ENCODE results near the gene TRAPPC12. TPM values are rescaled to one million over a fixed set of nuclear protein-coding genes. Genes with fewer than 3 reads are reported as not detected.

Gene TRAPPC12
- total RNA-seq, 1 donor from 2014 or later, result 121 TPM

DNA sequence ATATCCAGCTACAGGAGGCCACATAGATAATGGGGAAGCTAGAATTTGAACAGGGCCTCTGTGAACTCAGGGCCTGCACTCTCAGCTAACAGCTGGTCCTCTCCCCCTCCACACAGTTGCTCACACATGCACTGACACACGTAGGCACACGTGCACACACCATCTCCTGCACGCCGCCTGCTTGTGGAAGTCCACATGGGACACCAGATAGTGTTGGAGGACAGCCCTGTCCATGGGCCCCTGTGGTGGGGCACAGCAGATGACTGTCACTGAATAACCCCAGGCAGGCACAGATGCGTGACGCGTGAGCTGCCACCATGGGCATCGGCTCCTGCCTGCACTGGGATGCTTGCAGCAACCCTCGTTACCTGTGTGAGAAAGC lies 87.0 kb downstream of the TRAPPC12 start:
- Mint-ChIP-seq H3K4me3 (ENCODE audit: low read depth) (no peak overlapping the region), H3K36me3 (ENCODE audit: insufficient read depth) (peaks cover 12% of the 10 kb centered on the region), H3K4me1 (ENCODE audit: low read depth) (no peaks in the 10 kb centered on the region), H3K27me3 (no peaks in the 10 kb centered on the region), H3K27ac (no peak overlapping the region), H3K9me3 (ENCODE audit: low read depth) (no peaks in the 10 kb centered on the region)
- no peak for DNase-seq (ENCODE audit: low spot score, unreplicated experiment)
- TF ChIP-seq CTCF (IDR thresholded peaks at IDR 0.05; ENCODE audit: unreplicated experiment), result no peak

DNA sequence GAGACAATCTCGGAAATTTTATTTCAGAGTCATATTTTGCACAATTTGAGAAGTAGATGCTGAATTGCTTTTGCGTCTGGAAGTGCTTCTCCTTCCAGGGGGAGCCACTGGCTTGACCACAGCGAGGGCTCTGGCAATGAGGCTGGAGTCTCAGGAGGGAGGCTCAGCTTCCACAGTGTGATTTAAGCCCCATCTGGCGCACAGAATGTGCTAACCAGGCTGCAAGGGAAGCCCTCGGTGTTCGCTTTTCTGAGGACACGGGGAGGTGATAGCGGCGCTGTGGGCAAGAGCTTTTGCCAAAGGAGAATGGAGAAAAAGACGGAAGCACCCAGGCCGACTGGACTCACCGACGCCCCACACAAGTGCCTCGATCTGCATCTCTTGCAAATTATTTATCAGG lies 87.5 kb downstream of the TRAPPC12 start:
- no peak overlapping the region for H3K4me3 Mint-ChIP-seq (ENCODE audit: low read depth)
- H3K9me3 Mint-ChIP-seq (ENCODE audit: low read depth), result no peaks in the 10 kb centered on the region
- no peak for DNase-seq (ENCODE audit: low spot score, unreplicated experiment)
- H3K4me1 Mint-ChIP-seq (ENCODE audit: low read depth), result no peaks in the 10 kb centered on the region
- TF ChIP-seq CTCF (IDR thresholded peaks at IDR 0.05; ENCODE audit: unreplicated experiment), result no peak
- no peaks in the 10 kb centered on the region for H3K27me3 Mint-ChIP-seq
- peaks cover 12% of the 10 kb centered on the region for H3K36me3 Mint-ChIP-seq (ENCODE audit: insufficient read depth)
- H3K27ac Mint-ChIP-seq, result no peak overlapping the region

- Mint-ChIP-seq H3K27ac (no peak overlapping the region), H3K9me3 (ENCODE audit: low read depth) (no peaks in the 10 kb centered on the region), H3K27me3 (no peaks in the 10 kb centered on the region), H3K4me3 (ENCODE audit: low read depth) (no peak overlapping the region), H3K36me3 (ENCODE audit: insufficient read depth) (peaks cover 18% of the 10 kb centered on the region), H3K4me1 (ENCODE audit: low read depth) (no peaks in the 10 kb centered on the region)
- DNase-seq (ENCODE audit: low spot score, unreplicated experiment), result no peak
- no peak for TF ChIP-seq CTCF (IDR thresholded peaks at IDR 0.05; ENCODE audit: unreplicated experiment)
Measured at GRCh38 chr2:3467654-3468053, 88.2 kb downstream of the TRAPPC12 start.

GRCh38 chr2:3468296-3468988 lies 88.9 kb downstream of the TRAPPC12 start:
- H3K4me3 Mint-ChIP-seq (ENCODE audit: low read depth), result no peak overlapping the region
- no peak for DNase-seq (ENCODE audit: low spot score, unreplicated experiment)
- TF ChIP-seq CTCF (IDR thresholded peaks at IDR 0.05; ENCODE audit: unreplicated experiment), result no peak
- H3K27ac Mint-ChIP-seq, result no peak overlapping the region
- peaks cover 22% of the 10 kb centered on the region for H3K36me3 Mint-ChIP-seq (ENCODE audit: insufficient read depth)
- H3K27me3 Mint-ChIP-seq, result no peaks in the 10 kb centered on the region
- H3K9me3 Mint-ChIP-seq (ENCODE audit: low read depth), result no peaks in the 10 kb centered on the region
- H3K4me1 Mint-ChIP-seq (ENCODE audit: low read depth), result no peaks in the 10 kb centered on the region

DNA sequence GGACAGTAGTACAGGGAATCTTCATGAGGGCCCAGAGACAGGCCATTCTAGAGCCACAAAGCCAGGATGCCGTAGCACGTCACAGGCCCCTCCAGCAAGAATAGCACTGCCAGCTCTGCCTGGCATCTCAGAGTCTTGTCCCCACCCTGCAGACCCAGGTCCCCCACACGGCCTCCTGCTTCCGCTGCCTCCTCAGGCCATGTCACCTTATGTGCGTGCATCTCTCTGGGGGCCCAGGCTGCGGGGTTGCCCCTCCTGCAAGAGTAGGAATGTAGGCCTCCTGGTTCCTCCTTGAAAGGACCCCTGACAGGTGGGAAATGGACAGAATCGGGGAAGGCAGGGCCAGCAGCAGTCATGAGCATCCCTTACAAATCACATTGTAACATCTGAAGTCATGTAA lies 90.0 kb downstream of the TRAPPC12 start:
- H3K4me3 Mint-ChIP-seq (ENCODE audit: low read depth), result no peak overlapping the region
- H3K9me3 Mint-ChIP-seq (ENCODE audit: low read depth), result no peaks in the 10 kb centered on the region
- TF ChIP-seq CTCF (IDR thresholded peaks at IDR 0.05; ENCODE audit: unreplicated experiment), result no peak
- no peaks in the 10 kb centered on the region for H3K4me1 Mint-ChIP-seq (ENCODE audit: low read depth)
- peaks cover 24% of the 10 kb centered on the region for H3K36me3 Mint-ChIP-seq (ENCODE audit: insufficient read depth)
- H3K27me3 Mint-ChIP-seq, result no peaks in the 10 kb centered on the region
- no peak overlapping the region for H3K27ac Mint-ChIP-seq
- DNase-seq (ENCODE audit: low spot score, unreplicated experiment), result no peak

All from progenitor cell of endocrine pancreas (in vitro differentiated cells).